Mucosa of rectum (tissue), 2 donors: Measurements from ENCODE around the gene ZNF804A.

ENCODE experiments used
- H3K27ac ChIP-seq, 2 donors: one replicate each; pipeline ENCODE4 v1.7.0; 2013; ENCODE audit warnings: inconsistent platforms in 2 of 2, low read depth in 2 of 2, low read length in 2 of 2
- H3K27me3 ChIP-seq, 2 donors: one replicate each; pipeline ENCODE4 v1.7.0; 2013; ENCODE audit warnings: low read length in 2 of 2; ENCODE audit not compliant: control insufficient read depth in 2 of 2, insufficient read depth in 2 of 2
- H3K36me3 ChIP-seq, 2 donors: one replicate each; pipeline ENCODE4 v1.7.0; 2013; ENCODE audit warnings: low read length in 2 of 2; ENCODE audit not compliant: control insufficient read depth in 2 of 2, insufficient read depth in 2 of 2
- H3K4me1 ChIP-seq, 2 donors: one replicate each; pipeline ENCODE4 v1.7.0; 2013; ENCODE audit warnings: low read length in 2 of 2, mild to moderate bottlenecking in 1 of 2; ENCODE audit not compliant: control insufficient read depth in 2 of 2, insufficient read depth in 2 of 2
- H3K4me3 ChIP-seq, 2 donors: one replicate each; pipeline ENCODE4 v1.7.0; 2013; ENCODE audit warnings: low read length in 2 of 2
- H3K9ac ChIP-seq, 2 donors: one replicate each; pipeline ENCODE4 v1.7.0; 2013; ENCODE audit warnings: low read length in 2 of 2, low read depth in 1 of 2, mild to moderate bottlenecking in 1 of 2
- H3K9me3 ChIP-seq, 2 donors: one replicate each; pipeline ENCODE4 v1.7.0; 2013; ENCODE audit warnings: low read length in 2 of 2; ENCODE audit not compliant: control insufficient read depth in 2 of 2
- donor health status: healthy.
- donor health status: Normal muscosa, but diverticular disease.

The ZNF804A gene

DNA sequence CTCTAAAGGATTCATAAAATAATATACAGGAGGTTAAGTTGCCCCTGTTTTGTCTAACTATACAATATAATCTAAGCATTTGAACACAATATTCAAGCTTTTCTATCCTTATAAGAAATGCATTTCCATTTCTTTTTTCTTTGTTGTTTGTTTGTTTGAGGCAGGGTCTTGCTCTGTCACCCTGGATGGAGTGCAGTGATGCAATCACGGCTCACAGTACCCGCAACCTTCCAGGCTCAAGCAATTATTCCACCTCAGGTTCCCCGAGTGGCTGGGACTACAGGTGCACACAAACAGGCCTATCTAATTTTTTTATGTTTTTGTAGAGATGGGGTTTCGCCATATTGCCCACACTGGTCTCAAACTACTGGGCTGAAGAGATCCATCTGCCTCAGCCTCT lies 307.8 kb downstream of the ZNF804A start:
- Histone ChIP-seq H3K9me3 (no peaks in the 10 kb centered on the region), H3K4me1 (no peaks in the 10 kb centered on the region), H3K27me3 (no peaks in the 10 kb centered on the region), H3K36me3 (no peaks in the 10 kb centered on the region), H3K4me3 (no peak overlapping the region), H3K27ac (no peak overlapping the region), H3K9ac (no peak overlapping the region)

DNA sequence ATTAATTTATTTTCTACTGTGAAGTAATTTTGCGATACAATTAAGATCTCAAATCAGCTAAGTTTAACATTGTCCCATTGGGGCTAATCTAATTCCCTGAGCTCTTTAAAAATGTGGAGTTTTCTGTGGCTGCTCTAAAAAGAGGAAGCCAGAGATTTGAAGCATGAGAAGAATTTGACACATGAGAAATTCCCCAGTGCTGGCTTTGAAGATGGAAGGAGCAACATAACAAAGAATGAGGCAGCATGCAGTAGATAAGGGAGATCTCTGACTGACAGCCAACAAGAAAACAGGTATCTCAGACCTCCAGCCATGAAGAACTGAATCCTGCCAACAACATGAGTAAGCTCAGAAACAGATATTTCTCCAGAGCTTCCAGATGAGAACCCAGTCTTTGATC lies 308.4 kb downstream of the ZNF804A start:
- Histone ChIP-seq H3K4me3 (no peak overlapping the region), H3K36me3 (no peaks in the 10 kb centered on the region), H3K9me3 (no peaks in the 10 kb centered on the region), H3K4me1 (no peaks in the 10 kb centered on the region), H3K27me3 (no peaks in the 10 kb centered on the region), H3K9ac (no peak overlapping the region), H3K27ac (no peak overlapping the region)

DNA sequence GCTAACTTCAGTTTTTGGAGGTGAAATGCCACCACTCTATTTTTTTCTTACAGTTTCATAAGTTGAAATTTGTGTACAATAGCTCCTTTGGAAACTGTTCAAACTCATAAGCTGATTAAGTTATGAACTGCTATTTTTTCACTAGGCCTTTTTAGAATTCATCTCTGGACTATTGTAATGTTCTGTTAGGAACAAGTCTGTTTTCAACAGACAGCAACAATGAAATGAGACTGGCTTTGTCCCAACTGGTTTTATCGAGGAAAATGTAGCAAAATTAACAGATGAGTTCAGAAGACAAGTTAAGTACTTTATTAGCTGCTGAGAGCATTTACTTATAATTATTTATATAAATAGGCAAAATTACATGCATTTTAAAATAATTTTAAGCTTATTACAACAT lies 310.6 kb downstream of the ZNF804A start:
- no peaks in the 10 kb centered on the region for H3K27me3 ChIP-seq
- no peak overlapping the region for H3K4me3 ChIP-seq
- no peak overlapping the region for H3K27ac ChIP-seq
- H3K36me3 ChIP-seq, result no peaks in the 10 kb centered on the region
- H3K4me1 ChIP-seq, result no peaks in the 10 kb centered on the region
- no peaks in the 10 kb centered on the region for H3K9me3 ChIP-seq
- H3K9ac ChIP-seq, result no peak overlapping the region

DNA sequence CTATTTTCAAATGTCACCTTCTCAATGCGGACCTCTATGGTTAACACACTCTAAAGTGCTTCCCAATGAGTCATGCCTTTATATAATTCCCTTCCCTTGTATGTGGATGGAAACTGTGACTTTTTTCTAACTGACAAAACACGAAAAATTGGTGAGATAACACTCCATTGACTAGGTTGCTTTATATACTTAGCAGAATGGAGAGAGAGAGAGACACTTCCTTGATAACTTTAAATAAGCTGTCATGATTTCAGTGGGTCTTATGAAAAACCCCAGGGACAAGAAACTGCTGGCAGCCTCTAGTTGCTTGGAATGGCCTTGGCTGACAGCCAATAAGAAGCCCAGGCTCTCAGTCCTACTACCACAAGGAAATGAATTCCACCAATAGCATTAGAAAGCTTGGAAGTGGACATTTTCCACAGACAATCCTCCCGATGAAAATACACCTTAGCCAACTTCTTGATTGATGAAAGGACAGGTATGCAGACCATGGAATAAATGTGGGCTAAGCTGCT lies 322.2 kb downstream of the ZNF804A start:
- Histone ChIP-seq H3K4me3 (no peak overlapping the region), H3K9me3 (no peaks in the 10 kb centered on the region), H3K27ac (no peak overlapping the region), H3K4me1 (no peaks in the 10 kb centered on the region), H3K36me3 (no peaks in the 10 kb centered on the region), H3K9ac (no peak overlapping the region), H3K27me3 (no peaks in the 10 kb centered on the region)

DNA sequence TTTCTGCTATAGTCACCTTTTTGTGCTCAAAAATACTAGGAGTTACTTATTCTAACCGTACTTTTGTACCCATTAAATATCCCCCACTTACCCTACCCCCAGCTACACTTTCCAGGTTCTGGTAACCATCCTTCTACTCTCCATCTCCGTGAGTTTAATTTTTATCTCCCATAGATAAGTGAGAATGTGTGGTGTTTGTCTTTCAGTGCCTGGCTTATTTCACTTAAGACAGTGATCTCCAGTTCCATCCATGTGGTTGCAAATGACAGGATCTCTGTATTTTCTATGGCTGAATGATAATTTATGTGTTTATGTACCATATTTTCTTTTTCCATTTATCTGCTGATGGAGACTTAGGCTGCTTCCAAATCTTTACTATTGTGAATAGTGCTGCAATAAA lies 323.3 kb downstream of the ZNF804A start:
- Histone ChIP-seq H3K9me3 (no peaks in the 10 kb centered on the region), H3K9ac (no peak overlapping the region), H3K27me3 (no peaks in the 10 kb centered on the region), H3K4me1 (no peaks in the 10 kb centered on the region), H3K27ac (no peak overlapping the region), H3K36me3 (no peaks in the 10 kb centered on the region), H3K4me3 (no peak overlapping the region)

DNA sequence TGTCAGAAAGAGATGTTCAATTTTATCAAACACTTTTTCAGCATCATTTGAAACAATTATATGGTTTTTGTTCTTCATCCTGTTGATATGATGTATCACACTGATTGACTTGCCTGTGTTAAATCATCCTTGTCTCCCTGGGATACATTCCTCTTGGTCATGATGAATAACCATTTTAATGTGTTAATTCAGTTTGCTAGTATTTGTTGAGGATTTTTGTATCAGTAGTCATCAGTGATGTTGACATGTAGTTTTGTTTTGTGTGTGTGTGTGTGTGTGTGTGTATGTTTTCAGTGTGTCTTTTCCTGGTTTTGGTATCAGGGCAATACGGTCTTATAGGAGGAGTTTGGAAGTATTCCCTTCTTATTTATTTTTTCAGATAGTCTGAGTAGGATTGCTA lies 325.4 kb downstream of the ZNF804A start:
- H3K9me3 ChIP-seq, result no peaks in the 10 kb centered on the region
- no peak overlapping the region for H3K9ac ChIP-seq
- no peaks in the 10 kb centered on the region for H3K4me1 ChIP-seq
- H3K27me3 ChIP-seq, result no peaks in the 10 kb centered on the region
- H3K36me3 ChIP-seq, result no peaks in the 10 kb centered on the region
- no peak overlapping the region for H3K4me3 ChIP-seq
- H3K27ac ChIP-seq, result no peak overlapping the region

DNA sequence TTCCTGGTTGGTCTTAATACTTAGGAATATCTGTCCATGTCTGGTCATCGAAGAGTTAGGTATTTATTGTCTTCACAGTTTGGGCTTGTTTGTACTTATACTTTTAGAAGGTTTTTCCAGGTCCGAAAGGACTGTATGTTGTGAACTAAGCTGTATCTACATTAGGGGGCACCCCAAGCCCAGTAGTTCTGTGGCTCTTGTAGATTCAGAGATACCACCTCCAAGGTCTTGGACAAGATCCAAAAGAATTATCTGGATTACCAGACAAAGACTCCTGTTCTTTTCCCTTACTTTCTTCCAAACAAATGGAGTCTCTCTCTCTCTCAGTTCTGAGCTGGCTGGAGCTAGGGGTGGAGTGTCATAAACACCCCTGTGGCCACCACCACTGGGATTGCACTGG lies 328.7 kb downstream of the ZNF804A start:
- H3K4me3 ChIP-seq, result no peak overlapping the region
- no peak overlapping the region for H3K27ac ChIP-seq
- no peaks in the 10 kb centered on the region for H3K9me3 ChIP-seq
- H3K9ac ChIP-seq, result no peak overlapping the region
- no peaks in the 10 kb centered on the region for H3K27me3 ChIP-seq
- no peaks in the 10 kb centered on the region for H3K36me3 ChIP-seq
- no peaks in the 10 kb centered on the region for H3K4me1 ChIP-seq

DNA sequence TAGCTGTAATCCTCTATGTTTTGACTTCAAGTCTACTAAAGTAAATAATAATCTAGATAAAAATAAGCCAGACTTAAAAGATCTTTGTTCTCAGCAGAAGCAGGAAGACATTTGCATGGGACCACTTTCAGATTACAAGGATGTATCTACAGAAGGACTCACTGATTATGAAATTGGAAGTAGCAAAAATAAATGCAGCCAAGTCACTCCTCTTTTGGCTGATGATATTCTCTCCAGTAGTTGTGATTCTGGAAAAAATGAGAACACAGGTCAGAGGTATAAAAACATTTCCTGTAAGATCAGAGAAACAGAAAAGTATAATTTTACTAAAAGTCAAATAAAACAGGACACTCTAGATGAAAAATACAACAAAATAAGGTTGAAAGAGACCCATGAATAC lies 338.4 kb downstream of the ZNF804A start:
- H3K4me3 ChIP-seq, result no peak overlapping the region
- no peaks in the 10 kb centered on the region for H3K36me3 ChIP-seq
- H3K9me3 ChIP-seq, result no peaks in the 10 kb centered on the region
- no peak overlapping the region for H3K9ac ChIP-seq
- no peaks in the 10 kb centered on the region for H3K4me1 ChIP-seq
- H3K27me3 ChIP-seq, result no peaks in the 10 kb centered on the region
- no peak overlapping the region for H3K27ac ChIP-seq

DNA sequence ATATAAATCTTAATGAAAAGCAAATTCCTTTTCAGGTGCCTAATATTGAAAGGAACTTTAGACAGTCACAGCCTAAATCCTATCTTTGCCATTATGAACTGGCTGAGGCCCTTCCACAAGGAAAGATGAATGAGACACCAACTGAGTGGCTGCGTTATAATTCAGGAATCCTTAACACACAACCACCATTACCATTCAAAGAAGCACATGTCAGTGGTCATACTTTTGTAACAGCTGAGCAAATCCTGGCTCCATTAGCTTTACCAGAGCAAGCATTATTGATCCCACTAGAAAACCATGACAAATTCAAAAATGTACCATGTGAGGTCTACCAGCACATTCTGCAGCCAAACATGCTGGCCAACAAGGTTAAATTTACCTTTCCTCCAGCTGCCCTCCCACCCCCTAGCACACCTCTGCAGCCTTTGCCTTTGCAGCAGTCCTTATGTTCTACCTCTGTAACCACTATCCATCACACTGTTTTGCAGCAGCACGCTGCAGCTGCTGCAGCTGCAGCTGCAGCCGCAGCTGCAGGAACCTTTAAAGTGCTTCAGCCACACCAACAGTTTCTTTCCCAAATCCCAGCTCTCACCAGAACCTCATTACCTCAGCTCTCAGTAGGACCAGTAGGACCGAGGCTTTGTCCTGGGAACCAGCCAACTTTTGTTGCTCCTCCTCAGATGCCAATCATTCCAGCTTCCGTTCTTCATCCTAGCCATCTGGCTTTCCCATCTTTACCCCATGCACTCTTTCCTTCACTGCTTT lies 340.1 kb downstream of the ZNF804A start:
- no peak overlapping the region for H3K4me3 ChIP-seq

DNA sequence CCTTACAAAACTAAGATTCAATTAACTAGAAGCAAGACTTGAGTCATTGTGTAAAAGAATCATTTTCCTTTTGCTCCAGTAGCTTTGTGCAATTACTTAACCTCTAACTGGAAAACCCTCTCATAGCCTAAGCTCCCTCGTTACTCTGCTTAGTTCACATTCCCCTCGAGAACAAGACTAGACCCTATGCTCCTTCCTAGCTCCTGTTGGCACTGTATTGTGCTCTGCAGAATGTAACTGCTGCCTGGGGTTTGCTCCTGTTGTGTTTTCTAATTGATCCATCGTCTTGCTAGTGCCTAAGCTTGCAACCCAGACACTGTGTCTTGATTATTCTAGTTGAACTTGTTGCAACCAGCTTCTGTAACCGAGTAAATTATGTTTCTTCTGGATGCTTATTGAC lies 347.0 kb downstream of the ZNF804A start:
- Histone ChIP-seq H3K9ac (no peak overlapping the region), H3K27me3 (no peaks in the 10 kb centered on the region), H3K36me3 (no peaks in the 10 kb centered on the region), H3K4me1 (no peaks in the 10 kb centered on the region), H3K27ac (no peak overlapping the region), H3K9me3 (no peaks in the 10 kb centered on the region), H3K4me3 (no peak overlapping the region)

More for the DNA sequence above, 340.1 kb downstream of the ZNF804A start:
- Histone ChIP-seq H3K27me3 (no peaks in the 10 kb centered on the region), H3K9me3 (no peaks in the 10 kb centered on the region), H3K4me1 (no peaks in the 10 kb centered on the region), H3K27ac (no peak overlapping the region), H3K9ac (no peak overlapping the region), H3K36me3 (no peaks in the 10 kb centered on the region)
